GM23338 (cell line): Measurements from ENCODE around the gene COX15.
A peak's percentile ranks its signal among the peaks of the same experiment; 100 is the strongest.

Experiments used
- CREB1 ChIP-seq: fragments of 250-450 bp; sonication (Bioruptor Pico); IDR thresholded peaks from 2 replicates; pipeline ENCODE4 v1.5.0; 2020; ENCODE audit warnings: low read depth, mild to moderate bottlenecking, moderate library complexity
- CTCF ChIP-seq, 2 experiments: fragments of 200-600 bp in 1 of 2; sonication (generic) in 1 of 2; conservative IDR thresholded peaks; 2 replicates each; pipeline versions ENCODE4 v1.5.1 to v1.6.1; 2016 to 2017; ENCODE audit warnings: antibody characterized with exemption in 2 of 2, low read depth in 2 of 2, mild to moderate bottlenecking in 2 of 2, moderate library complexity in 1 of 2
- EZH2 ChIP-seq: fragments of 200-600 bp; sonication (generic); IDR thresholded peaks from one replicate; pipeline ENCODE4 v1.8.0; 2017; ENCODE audit warnings: antibody characterized with exemption, mild to moderate bottlenecking, low read depth; ENCODE audit not compliant: unreplicated experiment
- EZH2phosphoT487 ChIP-seq: fragments of 200-600 bp; sonication (generic); IDR thresholded peaks from one replicate; pipeline ENCODE4 v1.8.1; 2018; ENCODE audit warnings: antibody characterized with exemption; ENCODE audit not compliant: unreplicated experiment
- JUNB ChIP-seq: IDR thresholded peaks from one replicate; pipeline ENCODE4 v1.6.1; 2016; ENCODE audit warnings: antibody characterized with exemption; ENCODE audit not compliant: unreplicated experiment
- POLR2AphosphoS5 ChIP-seq: IDR thresholded peaks from 2 replicates; pipeline ENCODE4 v1.6.1; 2016; ENCODE audit warnings: antibody characterized with exemption, low read depth
- ZNF331 ChIP-seq: fragments of 250-450 bp; sonication (Bioruptor Pico); IDR thresholded peaks from 2 replicates; pipeline ENCODE4 v1.5.0; 2020; ENCODE audit warnings: low read depth, mild to moderate bottlenecking, moderate library complexity
- TF ChIP-seq, protein P1 (sequence below): IDR thresholded peaks from one replicate; pipeline ENCODE4 v1.6.1; 2018; ENCODE audit warnings: antibody characterized with exemption; ENCODE audit not compliant: unreplicated experiment
- TF ChIP-seq, protein P2 (sequence below): IDR thresholded peaks from 2 replicates; pipeline ENCODE4 v1.6.1; 2016; ENCODE audit warnings: antibody characterized with exemption

DNA sequence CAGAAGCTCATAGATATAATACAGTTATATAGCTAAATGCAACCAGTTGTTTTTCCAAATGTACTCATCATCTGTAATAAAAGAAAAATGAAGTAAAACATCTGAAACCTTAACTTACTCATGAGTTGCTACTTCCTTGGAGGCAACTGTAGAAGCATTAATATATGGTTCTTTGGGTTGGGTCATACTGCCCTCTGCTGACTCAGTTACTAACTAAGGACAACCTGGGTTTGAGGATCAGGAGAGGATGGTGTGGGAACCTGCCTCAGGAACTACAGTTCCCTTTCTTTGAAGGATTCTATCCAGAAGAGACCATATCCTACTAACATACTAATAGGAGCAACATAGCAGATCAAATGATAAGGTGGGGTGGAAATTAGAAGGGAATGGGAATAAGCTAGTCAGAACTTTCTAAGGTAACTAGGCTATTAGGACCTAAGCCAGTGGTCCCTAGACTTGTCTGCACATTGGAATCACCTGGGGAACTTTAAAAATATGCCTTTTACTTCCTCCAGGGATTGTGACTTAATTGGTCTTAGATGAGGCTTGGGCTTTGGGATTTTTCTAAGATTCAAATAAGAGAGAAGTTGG lies 20.7 kb downstream of the COX15 start:
- TF ChIP-seq POLR2AphosphoS5 (no peak), EZH2phosphoT487 (no peak), CTCF (conservative IDR thresholded peaks at IDR 0.05; ENCODE audit: low read depth in 2 of 2) (peak; percentile 66 to 74), EZH2 (no peak), CREB1 (CRISPR knock-in tag) (no peak), JUNB (no peak), ZNF331 (CRISPR knock-in tag) (no peak)
- TF ChIP-seq, protein P1, sequence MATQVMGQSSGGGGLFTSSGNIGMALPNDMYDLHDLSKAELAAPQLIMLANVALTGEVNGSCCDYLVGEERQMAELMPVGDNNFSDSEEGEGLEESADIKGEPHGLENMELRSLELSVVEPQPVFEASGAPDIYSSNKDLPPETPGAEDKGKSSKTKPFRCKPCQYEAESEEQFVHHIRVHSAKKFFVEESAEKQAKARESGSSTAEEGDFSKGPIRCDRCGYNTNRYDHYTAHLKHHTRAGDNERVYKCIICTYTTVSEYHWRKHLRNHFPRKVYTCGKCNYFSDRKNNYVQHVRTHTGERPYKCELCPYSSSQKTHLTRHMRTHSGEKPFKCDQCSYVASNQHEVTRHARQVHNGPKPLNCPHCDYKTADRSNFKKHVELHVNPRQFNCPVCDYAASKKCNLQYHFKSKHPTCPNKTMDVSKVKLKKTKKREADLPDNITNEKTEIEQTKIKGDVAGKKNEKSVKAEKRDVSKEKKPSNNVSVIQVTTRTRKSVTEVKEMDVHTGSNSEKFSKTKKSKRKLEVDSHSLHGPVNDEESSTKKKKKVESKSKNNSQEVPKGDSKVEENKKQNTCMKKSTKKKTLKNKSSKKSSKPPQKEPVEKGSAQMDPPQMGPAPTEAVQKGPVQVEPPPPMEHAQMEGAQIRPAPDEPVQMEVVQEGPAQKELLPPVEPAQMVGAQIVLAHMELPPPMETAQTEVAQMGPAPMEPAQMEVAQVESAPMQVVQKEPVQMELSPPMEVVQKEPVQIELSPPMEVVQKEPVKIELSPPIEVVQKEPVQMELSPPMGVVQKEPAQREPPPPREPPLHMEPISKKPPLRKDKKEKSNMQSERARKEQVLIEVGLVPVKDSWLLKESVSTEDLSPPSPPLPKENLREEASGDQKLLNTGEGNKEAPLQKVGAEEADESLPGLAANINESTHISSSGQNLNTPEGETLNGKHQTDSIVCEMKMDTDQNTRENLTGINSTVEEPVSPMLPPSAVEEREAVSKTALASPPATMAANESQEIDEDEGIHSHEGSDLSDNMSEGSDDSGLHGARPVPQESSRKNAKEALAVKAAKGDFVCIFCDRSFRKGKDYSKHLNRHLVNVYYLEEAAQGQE: no peak
- TF ChIP-seq, protein P2, sequence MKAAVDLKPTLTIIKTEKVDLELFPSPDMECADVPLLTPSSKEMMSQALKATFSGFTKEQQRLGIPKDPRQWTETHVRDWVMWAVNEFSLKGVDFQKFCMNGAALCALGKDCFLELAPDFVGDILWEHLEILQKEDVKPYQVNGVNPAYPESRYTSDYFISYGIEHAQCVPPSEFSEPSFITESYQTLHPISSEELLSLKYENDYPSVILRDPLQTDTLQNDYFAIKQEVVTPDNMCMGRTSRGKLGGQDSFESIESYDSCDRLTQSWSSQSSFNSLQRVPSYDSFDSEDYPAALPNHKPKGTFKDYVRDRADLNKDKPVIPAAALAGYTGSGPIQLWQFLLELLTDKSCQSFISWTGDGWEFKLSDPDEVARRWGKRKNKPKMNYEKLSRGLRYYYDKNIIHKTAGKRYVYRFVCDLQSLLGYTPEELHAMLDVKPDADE: no peak
